Astrocyte (in vitro differentiated cells and primary cell): ENCODE measurements around the gene NBR1.
"Not testable (repeated sequence)": the region's sequence is repeated elsewhere in the genome, so short reads cannot be mapped to it uniquely, and the experiment has no call there.

Experiments used
- CTCF ChIP-seq: IDR thresholded peaks from 2 replicates; pipeline ENCODE4 v1.5.1; 2011; ENCODE audit warnings: low read depth, mild to moderate bottlenecking, inconsistent platforms, low read length, moderate library complexity; ENCODE audit not compliant: insufficient read depth
- EZH2 ChIP-seq: IDR thresholded peaks from 2 replicates; pipeline ENCODE4 v1.6.1; 2012; ENCODE audit warnings: mild to moderate bottlenecking, low read length, inconsistent platforms; ENCODE audit not compliant: insufficient read depth

GRCh38 chr17:43127333-43127876 is 43.6 kb upstream of the NBR1 start:
- not testable (repeated sequence) for TF ChIP-seq CTCF, EZH2
